B cell (primary cell): Measurements from ENCODE around the gene SBK2. TPM values are rescaled to one million over a fixed set of nuclear protein-coding genes. Genes with fewer than 3 reads are reported as not detected.
A peak's percentile ranks its signal among the peaks of the same experiment; 100 is the strongest.

Experiments used
- ATAC-seq: fragments of 200-7000 bp; cut with Tn5 transposase; one replicate; pipeline ENCODE4 v1.10.0; 2021; ENCODE audit warnings: low read depth, mild to moderate bottlenecking, moderate number of reproducible peaks, moderate library complexity
- CTCF ChIA-PET: fragments of 350-600 bp; sonication (Branson Sonifier 250); formaldehyde crosslinking; loops from one replicate; lab custom pipeline; 2021; ENCODE audit warnings: antibody characterized with exemption, inconsistent platforms; lab: Charles Lee
- POLR2A ChIA-PET: fragments of 350-600 bp; sonication (Branson Sonifier 250); formaldehyde crosslinking; loops from one replicate; lab custom pipeline; 2021; ENCODE audit warnings: antibody characterized with exemption; lab: Charles Lee
- DNase-seq: peaks from one replicate; pipeline ENCODE4 v3.0.0; 2013
- H2AFZ ChIP-seq: 2 replicates; pipeline ENCODE4 v1.6.1; 2012; ENCODE audit warnings: mild to moderate bottlenecking, low read depth, low read length; ENCODE audit not compliant: insufficient read depth, poor library complexity, severe bottlenecking
- H3K27ac ChIP-seq, 2 donors: 1 replicate in 1 of 2; 2 replicates in 1 of 2; pipeline ENCODE4 v1.5.1; 2012 to 2013; ENCODE audit warnings: low read length in 2 of 2, mild to moderate bottlenecking in 2 of 2, moderate library complexity in 1 of 2
- H3K27me3 ChIP-seq, 4 experiments: fragments of 200-600 bp in 1 of 4; sonication (generic) in 1 of 4; replicated peaks in 1 of 4; 1 replicate in 2 of 4; 2 replicates in 2 of 4; pipeline versions ENCODE4 v1.6.1 to v1.7.0; 2013 to 2016; ENCODE audit warnings: low read length in 3 of 4, mild to moderate bottlenecking in 2 of 4, mixed read lengths in 1 of 4, moderate library complexity in 1 of 4; ENCODE audit not compliant: insufficient read depth in 4 of 4, control insufficient read depth in 3 of 4; ENCODE audit errors: control extremely low read depth in 1 of 4
- H3K36me3 ChIP-seq, 2 experiments: replicated peaks in 1 of 2; 1 replicate in 1 of 2; 2 replicates in 1 of 2; pipeline versions ENCODE4 v1.6.1 to v1.7.1; 2013; ENCODE audit warnings: low read length in 1 of 2; ENCODE audit not compliant: insufficient read depth in 2 of 2, control insufficient read depth in 1 of 2; ENCODE audit errors: control extremely low read depth in 1 of 2, extremely low read depth in 1 of 2
- H3K4me1 ChIP-seq, 2 donors: fragments of 200-600 bp in 1 of 2; sonication (generic) in 1 of 2; 1 replicate in 1 of 2; 2 replicates in 1 of 2; pipeline versions ENCODE4 v1.5.1 to v1.6.1; 2013 to 2017; ENCODE audit warnings: low read length in 2 of 2; ENCODE audit not compliant: control insufficient read depth in 2 of 2, insufficient read depth in 2 of 2
- H3K4me2 ChIP-seq: replicated peaks from 2 replicates; pipeline ENCODE3; 2012; ENCODE audit warnings: mild to moderate bottlenecking, low read depth, low read length; ENCODE audit not compliant: poor library complexity, severe bottlenecking
- H3K4me3 ChIP-seq, 5 experiments: fragments of 200-600 bp in 1 of 5; sonication (generic) in 1 of 5; 1 replicate in 3 of 5; 2 replicates in 2 of 5; pipeline versions ENCODE4 v1.5.1 to v1.7.0; 2011 to 2016; ENCODE audit warnings: low read length in 4 of 5, mild to moderate bottlenecking in 4 of 5, low read depth in 2 of 5, control low read depth in 1 of 5, moderate library complexity in 1 of 5; ENCODE audit not compliant: insufficient read depth in 1 of 5; ENCODE audit errors: control extremely low read depth in 1 of 5, extremely low read depth in 1 of 5
- H3K79me2 ChIP-seq: fragments of 200-600 bp; sonication (generic); one replicate; pipeline ENCODE4 v1.6.0; 2016; ENCODE audit warnings: low read length; ENCODE audit not compliant: control insufficient read depth, insufficient read depth
- H3K9ac ChIP-seq: fragments of 200-600 bp; sonication (generic); 2 replicates; pipeline ENCODE4 v1.6.1; 2017; ENCODE audit warnings: mild to moderate bottlenecking, low read length, moderate library complexity
- H3K9me3 ChIP-seq, 3 donors: one replicate each; pipeline versions ENCODE4 v1.6.1 to v1.7.1; 2013; ENCODE audit warnings: low read length in 2 of 3; ENCODE audit not compliant: control insufficient read depth in 2 of 3, insufficient read depth in 1 of 3; ENCODE audit errors: control extremely low read depth in 1 of 3
- H4K20me1 ChIP-seq: 2 replicates; pipeline ENCODE4 v1.6.0; 2012; ENCODE audit warnings: mild to moderate bottlenecking, low read length; ENCODE audit not compliant: insufficient read depth, control insufficient read depth, poor library complexity, severe bottlenecking
- H3K27ac Mint-ChIP-seq: one replicate; pipeline ENCODE4 v1.8.0; 2021; ENCODE audit warnings: mixed read lengths
- H3K27me3 Mint-ChIP-seq: one replicate; pipeline ENCODE4 v1.8.0; 2021; ENCODE audit warnings: mixed read lengths
- H3K4me1 Mint-ChIP-seq: one replicate; pipeline ENCODE4 v1.8.0; 2021; ENCODE audit warnings: mixed read lengths
- H3K4me3 Mint-ChIP-seq: one replicate; pipeline ENCODE4 v1.8.0; 2021; ENCODE audit warnings: mixed read lengths
- H3K9me3 Mint-ChIP-seq: one replicate; pipeline ENCODE4 v1.8.0; 2022; ENCODE audit warnings: mixed read lengths; ENCODE audit not compliant: insufficient read depth
- CTCF ChIP-seq: fragments of 200-600 bp; IDR thresholded peaks from one replicate; pipeline ENCODE4 v1.8.0; 2022; ENCODE audit warnings: antibody characterized with exemption, mild to moderate bottlenecking
- EZH2 ChIP-seq: IDR thresholded peaks from 2 replicates; pipeline ENCODE4 v1.6.1; 2012; ENCODE audit warnings: borderline replicate concordance, low read depth, mild to moderate bottlenecking, moderate library complexity, low read length; ENCODE audit not compliant: insufficient read depth, poor library complexity, severe bottlenecking
- WGBS: methylation state at CpG from one replicate; pipeline ENCODE4 v1.1.5; 2013; ENCODE audit warnings: missing lambda C conversion rate; ENCODE audit not compliant: insufficient coverage; 5-methylcytosine and 5-hydroxymethylcytosine counted together
- intact Hi-C: fragments of 100-400 bp; cut with micrococcal nuclease; formaldehyde crosslinking; loops from one replicate; pipeline ENCODE4 v1.10.0; 2022
- polyA plus RNA-seq: library from polyadenylated mRNA; depleted of rRNA; stranded (reverse); fragments of >200 nt; gene quantifications from 2 replicates; pipeline ENCODE4 v1.2.3, GENCODE V29; 2012
- total RNA-seq, 2 donors: library from RNA; stranded (reverse); fragments of 120-200 nt in 1 of 2; gene quantifications; 1 replicate in 1 of 2; 2 replicates in 1 of 2; pipeline versions ENCODE4 v1.2.3 to v1.2.4, GENCODE V29; 2013 to 2022

Gene SBK2
- total and polyA plus RNA-seq, 2 donors (not counting 1 experiment from before 2014, with no cell fraction given): not detected

- Histone ChIP-seq H3K4me1 (peaks cover 4 to 11% of the 10 kb centered on the region in 2 donors), H3K79me2 (no peaks in the 10 kb centered on the region), H3K36me3 (no peaks in the 10 kb centered on the region), H3K4me3 (peak overlapping the region in 4 of 5 experiments; percentile 53 to 60 (median 58)), H3K27me3 (peaks cover 0 to 8% (median 0%) of the 10 kb centered on the region in 4 experiments), H3K27ac (peak overlapping the region; percentile 91 to 93), H3K9me3 (peaks cover 0 to 4% (median 0%) of the 10 kb centered on the region in 3 donors), H3K9ac (peak overlapping the region; percentile 69), H3K4me2 (peak overlapping the region; percentile 86), H2AFZ (peak overlapping the region; percentile 63), H4K20me1 (no peaks in the 10 kb centered on the region)
- WGBS: 9% methylated on average over 61 of the region's 61 CpGs
- Mint-ChIP-seq H3K9me3 (no peaks in the 10 kb centered on the region), H3K27ac (peak overlapping the region; percentile 84), H3K4me3 (peak overlapping the region; percentile 88), H3K27me3 (peaks cover 8% of the 10 kb centered on the region), H3K4me1 (peaks cover 9% of the 10 kb centered on the region)
- peak; percentile 81 for TF ChIP-seq CTCF
- TF ChIP-seq EZH2: no peak
- peak; percentile 94 for DNase-seq
- intact Hi-C loops: loop anchor here (1.0 kb wide), 3 partner anchors 13 to 114 kb away; partner anchors contain the start of gene ZNF784
- ChIA-PET CTCF (interaction anchor here (0.6 to 7.4 kb wide), 12 partner anchors 9 to 1415 kb away, joined by 3 to 132 read pairs (median 4); partner anchors contain the start of genes FIZ1, ZNF784 and ZNF865), POLR2A (interaction anchor here (0.7 to 1.5 kb wide), 3 partner anchors 82 to 107 kb away, joined by 3 to 4 read pairs (median 3); partner anchors contain the start of genes FIZ1 and ZNF784)
- ATAC-seq: peak; percentile 100
Measured at GRCh38 chr19:55516878-55517620, 19.9 kb downstream of the SBK2 start.

GRCh38 chr19:55508120-55508519, 28.8 kb downstream of the SBK2 start:
- Mint-ChIP-seq H3K9me3 (no peaks in the 10 kb centered on the region), H3K4me3 (no peak overlapping the region), H3K27me3 (peaks cover 10% of the 10 kb centered on the region), H3K4me1 (peaks cover 11% of the 10 kb centered on the region), H3K27ac (no peak overlapping the region)
- Histone ChIP-seq H3K27ac (no peak overlapping the region), H3K4me1 (peaks cover 4 to 14% of the 10 kb centered on the region in 2 donors), H3K9me3 (no peaks in the 10 kb centered on the region), H2AFZ (no peak overlapping the region), H4K20me1 (no peaks in the 10 kb centered on the region), H3K4me2 (no peak overlapping the region), H3K4me3 (no peak overlapping the region), H3K27me3 (peaks cover 0 to 5% (median 0%) of the 10 kb centered on the region in 4 experiments), H3K79me2 (peaks cover 5% of the 10 kb centered on the region), H3K9ac (no peak overlapping the region), H3K36me3 (no peaks in the 10 kb centered on the region)
- no peak for DNase-seq
- ChIA-PET POLR2A (no interaction called here), CTCF (interaction anchor here (0.8 to 1.8 kb wide), 4 partner anchors 9 to 367 kb away, joined by 3 to 9 read pairs (median 4); no protein-coding TSS in a partner anchor)
- 81% methylated on average over 7 of the region's 10 CpGs for WGBS
- TF ChIP-seq EZH2: no peak
- no peak for TF ChIP-seq CTCF
- intact Hi-C loops: no loop called here
- ATAC-seq: no peak
